SK-N-SH treated with all-trans-retinoic acid at 6 μM for 48 hours (cell line): ENCODE measurements around the gene SNX9.

Experiments used
- ARNTL ChIP-seq: fragments of 450-650 bp; formaldehyde crosslinking; IDR thresholded peaks from 2 replicates; pipeline ENCODE4 v1.5.0; 2020; ENCODE audit warnings: low read depth, mild to moderate bottlenecking, moderate library complexity, borderline replicate concordance
- CREB5 ChIP-seq: fragments of 250-450 bp; sonication (Bioruptor Pico); IDR thresholded peaks from 2 replicates; pipeline ENCODE4 v1.5.1; 2020; ENCODE audit warnings: low read depth, mild to moderate bottlenecking, moderate library complexity
- GLIS3 ChIP-seq: fragments of 250-450 bp; sonication (Bioruptor Pico); IDR thresholded peaks from 2 replicates; pipeline ENCODE4 v1.5.0; 2020; ENCODE audit warnings: mild to moderate bottlenecking, moderate library complexity
- ISL1 ChIP-seq: fragments of 250-450 bp; sonication (Bioruptor Pico); IDR thresholded peaks from 2 replicates; pipeline ENCODE4 v2.1.2; 2022; ENCODE audit warnings: mild to moderate bottlenecking, moderate library complexity
- PATZ1 ChIP-seq: fragments of 250-450 bp; sonication (Bioruptor Pico); IDR thresholded peaks from 2 replicates; pipeline ENCODE4 v1.8.0; 2020; ENCODE audit warnings: mild to moderate bottlenecking, moderate library complexity, borderline replicate concordance
- RARB ChIP-seq: fragments of 250-450 bp; sonication (Bioruptor Pico); IDR thresholded peaks from 2 replicates; pipeline ENCODE4 v1.8.0; 2021; ENCODE audit warnings: mild to moderate bottlenecking, moderate library complexity
- SNAI2 ChIP-seq: fragments of 250-450 bp; sonication (Bioruptor Pico); IDR thresholded peaks from 2 replicates; pipeline ENCODE4 v1.5.0; 2020; ENCODE audit warnings: mild to moderate bottlenecking, moderate library complexity
- ZFP3 ChIP-seq: fragments of 250-450 bp; sonication (Bioruptor Pico); IDR thresholded peaks from 2 replicates; pipeline ENCODE4 v1.5.0; 2020; ENCODE audit warnings: mild to moderate bottlenecking, moderate library complexity
- TF ChIP-seq, protein P1 (sequence below): fragments of 250-450 bp; sonication (Bioruptor Pico); IDR thresholded peaks from 2 replicates; pipeline ENCODE4 v1.5.1; 2021; ENCODE audit warnings: mild to moderate bottlenecking, moderate library complexity

DNA sequence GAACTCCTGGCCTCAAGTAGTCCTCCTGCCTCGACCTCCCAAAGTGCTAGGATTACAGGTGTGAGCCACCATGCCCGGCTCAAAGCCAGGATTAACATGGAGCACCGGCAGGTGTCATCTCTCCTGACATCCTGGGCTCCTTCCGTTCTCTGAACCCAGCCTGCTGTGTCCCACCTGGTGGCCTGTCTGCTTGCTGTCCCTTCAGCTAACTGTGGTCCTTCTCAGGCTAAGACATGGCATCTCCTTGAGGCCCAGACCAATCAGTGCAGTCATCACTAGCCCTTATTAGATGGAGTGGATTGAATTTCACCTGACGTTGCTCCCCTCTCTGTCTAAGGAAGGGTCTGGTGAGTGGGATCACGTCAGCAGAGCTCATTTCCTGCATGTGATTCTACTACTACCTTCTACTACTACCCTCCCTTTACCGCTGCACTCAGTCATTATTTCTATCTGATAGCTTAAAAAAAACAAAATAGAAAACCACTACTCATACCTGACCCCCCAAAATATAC lies 130.6 kb downstream of the SNX9 start:
- TF ChIP-seq, protein P1, sequence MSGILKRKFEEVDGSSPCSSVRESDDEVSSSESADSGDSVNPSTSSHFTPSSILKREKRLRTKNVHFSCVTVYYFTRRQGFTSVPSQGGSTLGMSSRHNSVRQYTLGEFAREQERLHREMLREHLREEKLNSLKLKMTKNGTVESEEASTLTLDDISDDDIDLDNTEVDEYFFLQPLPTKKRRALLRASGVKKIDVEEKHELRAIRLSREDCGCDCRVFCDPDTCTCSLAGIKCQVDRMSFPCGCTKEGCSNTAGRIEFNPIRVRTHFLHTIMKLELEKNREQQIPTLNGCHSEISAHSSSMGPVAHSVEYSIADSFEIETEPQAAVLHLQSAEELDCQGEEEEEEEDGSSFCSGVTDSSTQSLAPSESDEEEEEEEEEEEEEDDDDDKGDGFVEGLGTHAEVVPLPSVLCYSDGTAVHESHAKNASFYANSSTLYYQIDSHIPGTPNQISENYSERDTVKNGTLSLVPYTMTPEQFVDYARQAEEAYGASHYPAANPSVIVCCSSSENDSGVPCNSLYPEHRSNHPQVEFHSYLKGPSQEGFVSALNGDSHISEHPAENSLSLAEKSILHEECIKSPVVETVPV (CRISPR knock-in tag): no peak
- TF ChIP-seq GLIS3 (CRISPR knock-in tag) (no peak), SNAI2 (CRISPR knock-in tag) (no peak), PATZ1 (CRISPR knock-in tag) (no peak), ARNTL (no peak), ZFP3 (CRISPR knock-in tag) (no peak), RARB (CRISPR knock-in tag) (no peak), CREB5 (CRISPR knock-in tag) (no peak), ISL1 (CRISPR knock-in tag) (no peak)
